ENCODE results near the gene RNF34. TPM values are rescaled to one million over a fixed set of nuclear protein-coding genes. Genes with fewer than 3 reads are reported as not detected.

RNF34 gene
- total and polyA plus RNA-seq, 2 of the 13 experiments (the other 11 are each of a cell fraction or from before 2014, with no cell fraction given): 36.8 to 53.2 TPM

DNA sequence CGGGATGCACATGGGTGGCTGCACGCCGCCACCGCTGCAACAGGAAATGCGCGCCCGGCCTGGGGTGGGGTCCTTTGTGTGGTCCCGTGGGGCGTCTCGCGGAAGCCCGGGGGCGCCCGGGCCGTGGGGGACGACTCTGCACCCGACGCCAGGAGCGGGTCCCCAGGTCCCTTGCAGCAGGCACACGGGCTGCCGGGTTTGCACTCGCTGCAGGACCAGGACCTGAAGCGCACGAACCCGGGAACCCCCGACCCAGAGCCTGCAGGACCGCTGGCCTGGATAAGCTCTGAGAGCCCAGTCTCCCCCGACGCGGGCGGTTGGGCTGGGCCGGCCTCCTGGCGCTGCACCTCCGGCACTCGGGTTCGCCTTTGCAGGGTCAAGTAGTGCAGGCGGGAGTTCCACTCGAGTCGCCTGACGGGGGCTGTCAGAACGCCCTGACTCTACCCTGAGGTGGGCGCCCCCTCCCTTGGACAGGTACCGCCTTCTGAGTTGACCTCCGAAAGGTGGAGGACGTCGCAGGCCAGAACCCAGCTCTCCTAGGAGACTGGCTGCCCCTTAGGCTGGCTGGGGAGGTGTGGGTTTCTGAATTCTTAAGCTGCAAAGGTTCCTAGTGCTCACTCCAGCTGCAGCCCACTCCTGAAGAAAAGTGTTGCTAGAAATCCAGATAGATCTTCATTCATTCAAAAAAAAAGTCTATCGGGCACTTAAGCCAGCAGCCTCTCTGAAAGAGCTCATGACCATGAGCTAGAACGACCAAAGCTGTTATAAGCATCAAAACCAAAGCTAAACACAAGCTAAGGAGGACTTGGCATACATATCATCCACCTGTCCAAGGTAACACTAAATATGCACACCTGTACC, 68.0 kb downstream of the RNF34 start (continued):
- TF ChIP-seq, protein P1, sequence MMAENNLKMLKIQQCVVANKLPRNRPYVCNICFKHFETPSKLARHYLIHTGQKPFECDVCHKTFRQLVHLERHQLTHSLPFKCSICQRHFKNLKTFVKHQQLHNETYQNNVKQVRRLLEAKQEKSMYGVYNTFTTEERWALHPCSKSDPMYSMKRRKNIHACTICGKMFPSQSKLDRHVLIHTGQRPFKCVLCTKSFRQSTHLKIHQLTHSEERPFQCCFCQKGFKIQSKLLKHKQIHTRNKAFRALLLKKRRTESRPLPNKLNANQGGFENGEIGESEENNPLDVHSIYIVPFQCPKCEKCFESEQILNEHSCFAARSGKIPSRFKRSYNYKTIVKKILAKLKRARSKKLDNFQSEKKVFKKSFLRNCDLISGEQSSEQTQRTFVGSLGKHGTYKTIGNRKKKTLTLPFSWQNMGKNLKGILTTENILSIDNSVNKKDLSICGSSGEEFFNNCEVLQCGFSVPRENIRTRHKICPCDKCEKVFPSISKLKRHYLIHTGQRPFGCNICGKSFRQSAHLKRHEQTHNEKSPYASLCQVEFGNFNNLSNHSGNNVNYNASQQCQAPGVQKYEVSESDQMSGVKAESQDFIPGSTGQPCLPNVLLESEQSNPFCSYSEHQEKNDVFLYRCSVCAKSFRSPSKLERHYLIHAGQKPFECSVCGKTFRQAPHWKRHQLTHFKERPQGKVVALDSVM (CRISPR knock-in tag; IDR thresholded peaks at IDR 0.05): no peak
- TF ChIP-seq PRDM10 (CRISPR knock-in tag; IDR thresholded peaks at IDR 0.05; ENCODE audit: low read depth) (no peak), PRDM4 (CRISPR knock-in tag; IDR thresholded peaks at IDR 0.05; ENCODE audit: borderline replicate concordance) (no peak), ZNF101 (CRISPR knock-in tag; IDR thresholded peaks at IDR 0.05; ENCODE audit: borderline replicate concordance, low read depth) (no peak), RBM39 (IDR thresholded peaks at IDR 0.05; ENCODE audit: low read depth, low read length, poor library complexity, severe bottlenecking) (no peak), SIX1 (CRISPR knock-in tag; IDR thresholded peaks at IDR 0.05; ENCODE audit: borderline replicate concordance) (no peak), AKAP8 (CRISPR knock-in tag; IDR thresholded peaks at IDR 0.05) (no peak), ZNF263 (CRISPR knock-in tag; IDR thresholded peaks at IDR 0.05) (peak; percentile 31; the same call in 1 of the 2 replicates), ZNF484 (CRISPR knock-in tag; IDR thresholded peaks at IDR 0.05; ENCODE audit: borderline replicate concordance, low read depth) (no peak)
- TF ChIP-seq, protein P2, sequence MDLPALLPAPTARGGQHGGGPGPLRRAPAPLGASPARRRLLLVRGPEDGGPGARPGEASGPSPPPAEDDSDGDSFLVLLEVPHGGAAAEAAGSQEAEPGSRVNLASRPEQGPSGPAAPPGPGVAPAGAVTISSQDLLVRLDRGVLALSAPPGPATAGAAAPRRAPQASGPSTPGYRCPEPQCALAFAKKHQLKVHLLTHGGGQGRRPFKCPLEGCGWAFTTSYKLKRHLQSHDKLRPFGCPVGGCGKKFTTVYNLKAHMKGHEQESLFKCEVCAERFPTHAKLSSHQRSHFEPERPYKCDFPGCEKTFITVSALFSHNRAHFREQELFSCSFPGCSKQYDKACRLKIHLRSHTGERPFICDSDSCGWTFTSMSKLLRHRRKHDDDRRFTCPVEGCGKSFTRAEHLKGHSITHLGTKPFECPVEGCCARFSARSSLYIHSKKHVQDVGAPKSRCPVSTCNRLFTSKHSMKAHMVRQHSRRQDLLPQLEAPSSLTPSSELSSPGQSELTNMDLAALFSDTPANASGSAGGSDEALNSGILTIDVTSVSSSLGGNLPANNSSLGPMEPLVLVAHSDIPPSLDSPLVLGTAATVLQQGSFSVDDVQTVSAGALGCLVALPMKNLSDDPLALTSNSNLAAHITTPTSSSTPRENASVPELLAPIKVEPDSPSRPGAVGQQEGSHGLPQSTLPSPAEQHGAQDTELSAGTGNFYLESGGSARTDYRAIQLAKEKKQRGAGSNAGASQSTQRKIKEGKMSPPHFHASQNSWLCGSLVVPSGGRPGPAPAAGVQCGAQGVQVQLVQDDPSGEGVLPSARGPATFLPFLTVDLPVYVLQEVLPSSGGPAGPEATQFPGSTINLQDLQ (CRISPR knock-in tag; IDR thresholded peaks at IDR 0.05): no peak
- TF ChIP-seq, protein P3, sequence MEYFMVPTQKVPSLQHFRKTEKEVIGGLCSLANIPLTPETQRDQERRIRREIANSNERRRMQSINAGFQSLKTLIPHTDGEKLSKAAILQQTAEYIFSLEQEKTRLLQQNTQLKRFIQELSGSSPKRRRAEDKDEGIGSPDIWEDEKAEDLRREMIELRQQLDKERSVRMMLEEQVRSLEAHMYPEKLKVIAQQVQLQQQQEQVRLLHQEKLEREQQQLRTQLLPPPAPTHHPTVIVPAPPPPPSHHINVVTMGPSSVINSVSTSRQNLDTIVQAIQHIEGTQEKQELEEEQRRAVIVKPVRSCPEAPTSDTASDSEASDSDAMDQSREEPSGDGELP (IDR thresholded peaks at IDR 0.05; ENCODE audit: borderline replicate concordance, low read depth): no peak
- TF ChIP-seq, protein P4, sequence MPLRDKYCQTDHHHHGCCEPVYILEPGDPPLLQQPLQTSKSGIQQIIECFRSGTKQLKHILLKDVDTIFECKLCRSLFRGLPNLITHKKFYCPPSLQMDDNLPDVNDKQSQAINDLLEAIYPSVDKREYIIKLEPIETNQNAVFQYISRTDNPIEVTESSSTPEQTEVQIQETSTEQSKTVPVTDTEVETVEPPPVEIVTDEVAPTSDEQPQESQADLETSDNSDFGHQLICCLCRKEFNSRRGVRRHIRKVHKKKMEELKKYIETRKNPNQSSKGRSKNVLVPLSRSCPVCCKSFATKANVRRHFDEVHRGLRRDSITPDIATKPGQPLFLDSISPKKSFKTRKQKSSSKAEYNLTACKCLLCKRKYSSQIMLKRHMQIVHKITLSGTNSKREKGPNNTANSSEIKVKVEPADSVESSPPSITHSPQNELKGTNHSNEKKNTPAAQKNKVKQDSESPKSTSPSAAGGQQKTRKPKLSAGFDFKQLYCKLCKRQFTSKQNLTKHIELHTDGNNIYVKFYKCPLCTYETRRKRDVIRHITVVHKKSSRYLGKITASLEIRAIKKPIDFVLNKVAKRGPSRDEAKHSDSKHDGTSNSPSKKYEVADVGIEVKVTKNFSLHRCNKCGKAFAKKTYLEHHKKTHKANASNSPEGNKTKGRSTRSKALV (CRISPR knock-in tag; IDR thresholded peaks at IDR 0.05): no peak
